IMR-90 (cell line): ENCODE data around the gene PLXND1.

Experiments
- CEBPB ChIP-seq: IDR thresholded peaks from 2 replicates; pipeline ENCODE4 v1.6.1; 2012; ENCODE audit warnings: low read depth, low read length, improper control_type of control experiment
- CTCF ChIP-seq: conservative IDR thresholded peaks from 2 replicates; pipeline ENCODE4 v1.5.1; 2012; ENCODE audit warnings: mild to moderate bottlenecking, low read depth, low read length, improper control_type of control experiment
- FOS ChIP-seq: fragments of 150-350 bp; IDR thresholded peaks from 2 replicates; pipeline ENCODE4 v1.6.1; 2016; ENCODE audit warnings: low read depth, low read length

GRCh38 chr3:129618901-129619671 lies 12.6 kb upstream of the PLXND1 start:
- TF ChIP-seq FOS (no peak), CTCF (no peak), CEBPB (no peak)
